VCaP (cell line): ENCODE data around the gene LIPN.

Source experiments
- H3K27ac ChIP-seq: fragments of 450-650 bp; 2 replicates; pipeline ENCODE4 v1.5.1; 2017
- TF ChIP-seq, protein P1 (sequence below): fragments of 450-650 bp; conservative IDR thresholded peaks from 2 replicates; pipeline ENCODE4 v1.5.1; 2017; ENCODE audit warnings: mild to moderate bottlenecking, moderate library complexity

LIPN gene, protein sequence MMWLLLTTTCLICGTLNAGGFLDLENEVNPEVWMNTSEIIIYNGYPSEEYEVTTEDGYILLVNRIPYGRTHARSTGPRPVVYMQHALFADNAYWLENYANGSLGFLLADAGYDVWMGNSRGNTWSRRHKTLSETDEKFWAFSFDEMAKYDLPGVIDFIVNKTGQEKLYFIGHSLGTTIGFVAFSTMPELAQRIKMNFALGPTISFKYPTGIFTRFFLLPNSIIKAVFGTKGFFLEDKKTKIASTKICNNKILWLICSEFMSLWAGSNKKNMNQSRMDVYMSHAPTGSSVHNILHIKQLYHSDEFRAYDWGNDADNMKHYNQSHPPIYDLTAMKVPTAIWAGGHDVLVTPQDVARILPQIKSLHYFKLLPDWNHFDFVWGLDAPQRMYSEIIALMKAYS

DNA sequence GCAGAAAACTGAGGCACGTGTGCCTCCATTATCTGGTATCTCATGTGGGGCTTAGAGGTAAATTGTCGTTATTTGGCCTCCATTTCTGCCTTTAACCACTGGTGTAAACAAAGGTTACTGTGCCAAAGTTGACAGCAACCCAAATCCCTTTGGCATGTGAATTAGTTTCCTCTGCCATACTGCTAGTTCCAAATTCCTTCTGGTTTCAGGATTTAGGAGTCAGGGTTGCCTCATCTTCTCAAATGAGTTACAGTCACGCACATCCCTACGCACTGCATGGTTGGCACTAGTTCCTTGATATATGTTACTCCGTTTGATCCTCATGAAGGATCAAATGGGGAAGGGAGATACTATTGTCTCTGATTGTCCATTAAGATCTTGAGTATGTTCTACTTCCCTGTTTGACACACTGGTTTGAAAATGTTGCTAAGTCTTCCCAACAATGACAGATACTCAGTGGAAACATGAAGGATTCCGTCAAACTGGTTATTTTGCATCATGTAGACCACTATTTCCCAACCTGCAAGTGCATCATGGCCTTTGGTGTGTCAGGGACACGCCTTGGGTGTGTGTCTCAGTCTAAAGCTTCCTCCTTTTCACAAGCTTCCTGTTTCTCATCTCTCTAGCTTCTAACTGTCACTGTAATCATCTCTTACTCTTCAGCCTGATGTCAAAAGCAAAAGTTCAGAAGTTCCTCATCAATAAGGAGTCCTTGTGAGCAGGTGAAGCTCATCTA, at the start of gene LIPN:
TSS of gene LIPN (plus strand) at position 655 of the 736 bp plus-strand sequence. CDS start 1,386 bp downstream, outside the sequence.
- TF ChIP-seq, protein P1, sequence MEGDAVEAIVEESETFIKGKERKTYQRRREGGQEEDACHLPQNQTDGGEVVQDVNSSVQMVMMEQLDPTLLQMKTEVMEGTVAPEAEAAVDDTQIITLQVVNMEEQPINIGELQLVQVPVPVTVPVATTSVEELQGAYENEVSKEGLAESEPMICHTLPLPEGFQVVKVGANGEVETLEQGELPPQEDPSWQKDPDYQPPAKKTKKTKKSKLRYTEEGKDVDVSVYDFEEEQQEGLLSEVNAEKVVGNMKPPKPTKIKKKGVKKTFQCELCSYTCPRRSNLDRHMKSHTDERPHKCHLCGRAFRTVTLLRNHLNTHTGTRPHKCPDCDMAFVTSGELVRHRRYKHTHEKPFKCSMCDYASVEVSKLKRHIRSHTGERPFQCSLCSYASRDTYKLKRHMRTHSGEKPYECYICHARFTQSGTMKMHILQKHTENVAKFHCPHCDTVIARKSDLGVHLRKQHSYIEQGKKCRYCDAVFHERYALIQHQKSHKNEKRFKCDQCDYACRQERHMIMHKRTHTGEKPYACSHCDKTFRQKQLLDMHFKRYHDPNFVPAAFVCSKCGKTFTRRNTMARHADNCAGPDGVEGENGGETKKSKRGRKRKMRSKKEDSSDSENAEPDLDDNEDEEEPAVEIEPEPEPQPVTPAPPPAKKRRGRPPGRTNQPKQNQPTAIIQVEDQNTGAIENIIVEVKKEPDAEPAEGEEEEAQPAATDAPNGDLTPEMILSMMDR, result no peak
- no peak within 1 kb of the TSS for H3K27ac ChIP-seq

DNA sequence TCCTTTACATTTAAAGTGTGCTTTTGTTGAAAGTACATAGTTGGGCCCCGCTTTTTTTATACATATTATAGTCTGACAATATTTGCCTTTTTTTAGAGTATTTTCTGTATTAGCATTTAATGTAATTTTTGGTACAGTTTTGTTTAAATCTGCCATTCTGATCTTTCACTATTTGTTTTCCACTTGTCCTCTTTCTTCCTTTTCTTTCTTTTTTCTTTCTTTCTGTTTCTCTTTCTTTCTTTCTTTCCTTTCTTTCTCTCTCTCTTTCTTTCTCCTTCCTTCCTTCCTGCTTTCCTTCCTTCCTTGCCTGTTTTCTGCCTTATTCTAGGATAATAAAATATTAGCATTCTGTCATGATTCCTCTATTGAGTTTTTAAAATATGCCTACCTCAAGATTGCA, 44.3 kb upstream of the LIPN start:
- TF ChIP-seq, protein P1, result no peak
- H3K27ac ChIP-seq, result no peak overlapping the region

DNA sequence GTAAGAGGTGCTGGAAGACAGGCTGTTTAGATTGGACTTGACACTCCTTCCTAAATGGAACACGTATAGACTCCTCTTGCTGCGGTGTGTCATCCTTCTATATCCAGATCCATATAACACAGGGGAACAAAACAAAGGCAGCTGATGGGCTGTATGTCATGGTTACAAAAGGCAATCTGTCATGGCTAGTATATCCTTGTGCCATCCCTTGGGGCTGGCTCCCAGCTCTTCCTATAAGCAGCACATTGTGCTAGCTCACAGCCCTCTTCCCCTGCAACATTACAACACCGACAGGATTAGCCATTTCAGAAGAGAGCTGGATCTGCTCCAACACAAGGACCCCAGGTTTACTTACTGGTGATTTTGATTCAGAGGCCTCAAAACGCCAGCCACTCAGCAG, 38.4 kb upstream of the LIPN start:
- TF ChIP-seq, protein P1, result no peak
- no peak overlapping the region for H3K27ac ChIP-seq

DNA sequence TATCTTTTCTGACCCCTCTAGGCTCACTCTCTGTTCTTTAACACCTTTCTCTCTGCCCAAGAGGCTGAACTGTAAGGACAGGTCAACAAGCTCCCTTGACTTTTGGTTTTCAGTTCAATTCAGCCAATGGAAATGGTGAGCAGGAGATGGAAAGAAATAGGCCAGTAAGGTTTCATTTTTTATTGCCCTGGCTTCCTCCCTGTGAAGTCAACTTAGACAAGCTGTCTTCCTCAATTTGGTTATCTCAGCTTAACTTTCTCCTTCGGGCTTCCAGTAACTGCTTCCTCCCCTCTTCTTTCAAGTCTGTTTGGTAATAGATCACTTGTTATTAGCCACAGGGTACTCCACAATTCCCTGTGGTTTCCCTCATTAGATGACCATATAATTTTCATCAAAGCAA, 34.0 kb upstream of the LIPN start:
- TF ChIP-seq, protein P1, result no peak
- H3K27ac ChIP-seq, result no peak overlapping the region

DNA sequence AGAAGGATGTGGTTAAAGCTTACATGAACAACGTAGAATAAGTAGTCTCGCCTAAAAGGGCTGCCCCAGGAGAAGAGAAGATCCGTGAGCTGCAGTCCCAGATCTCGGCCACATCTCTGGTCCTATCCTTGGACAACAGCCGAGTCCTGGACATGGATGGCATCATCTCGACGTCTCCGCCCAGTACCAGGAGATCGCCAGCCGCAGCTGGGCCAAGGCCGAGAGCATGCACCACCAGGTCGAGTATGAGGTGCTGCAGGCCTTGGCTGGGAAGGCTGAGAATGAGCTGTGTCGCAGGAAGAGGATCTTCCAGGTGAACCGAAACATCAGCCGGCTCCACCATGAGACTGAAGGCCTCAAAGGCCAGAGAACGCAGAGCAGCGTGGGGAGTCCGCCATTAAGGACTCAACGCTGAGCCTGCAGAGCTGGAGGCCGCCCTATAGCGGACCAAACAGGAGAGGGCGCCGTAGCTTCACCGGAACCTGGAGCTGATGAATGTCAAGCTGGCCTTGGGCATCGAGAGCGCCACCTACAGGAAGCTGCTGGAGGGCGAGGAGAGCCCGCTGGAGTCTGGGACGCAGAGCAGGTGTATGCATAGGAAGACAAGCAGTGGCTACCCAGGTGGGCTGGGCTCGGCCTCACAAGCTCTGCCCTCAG, 31.6 kb upstream of the LIPN start:
- TF ChIP-seq, protein P1, result no peak

DNA sequence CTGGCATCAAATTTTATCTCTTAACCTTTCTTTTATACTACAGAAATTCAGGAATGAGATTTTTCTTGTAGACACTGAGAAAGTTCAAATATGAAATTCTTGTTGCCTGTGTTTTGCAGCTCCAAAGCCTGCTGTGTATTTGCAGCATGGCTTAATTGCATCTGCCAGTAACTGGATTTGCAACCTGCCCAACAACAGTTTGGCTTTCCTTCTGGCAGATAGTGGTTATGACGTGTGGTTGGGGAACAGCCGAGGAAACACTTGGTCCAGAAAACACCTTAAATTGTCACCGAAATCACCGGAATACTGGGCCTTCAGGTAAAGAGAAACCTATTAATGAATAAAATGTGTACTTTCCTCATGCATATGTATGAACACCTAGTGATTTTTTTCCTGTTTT, 29.0 kb upstream of the LIPN start:
- TF ChIP-seq, protein P1, result no peak
- no peak overlapping the region for H3K27ac ChIP-seq

More for the DNA sequence above, 31.6 kb upstream of the LIPN start:
- no peak overlapping the region for H3K27ac ChIP-seq

DNA sequence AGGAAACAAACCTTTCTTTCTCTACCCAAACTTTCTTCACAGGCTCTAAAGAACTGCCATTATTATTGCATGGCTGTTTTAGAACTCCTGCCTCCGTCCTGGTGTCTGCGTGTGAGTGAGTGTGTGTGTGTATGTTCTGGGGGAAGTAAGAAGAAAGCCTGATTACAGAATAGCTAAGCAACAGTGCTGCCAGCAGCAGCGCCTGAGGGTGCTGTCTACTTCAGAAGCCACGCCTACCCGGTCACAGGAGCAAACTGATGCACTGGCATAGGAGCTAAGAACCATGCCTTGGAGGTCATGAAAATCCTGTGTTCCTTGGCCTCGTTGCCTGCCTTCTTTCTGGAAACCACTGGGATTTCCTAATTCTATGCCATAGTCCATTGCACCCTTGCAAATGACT, 28.5 kb upstream of the LIPN start:
- TF ChIP-seq, protein P1, result no peak
- no peak overlapping the region for H3K27ac ChIP-seq
